IPS-20b (cell line): ENCODE results near the gene EBI3.

Source experiments
- H3K27ac ChIP-seq: one replicate; pipeline ENCODE4 v1.5.1; 2013; ENCODE audit warnings: low read length
- H3K27me3 ChIP-seq: 2 replicates; pipeline ENCODE4 v1.6.1; 2013; ENCODE audit warnings: mild to moderate bottlenecking, low read length, inconsistent platforms; ENCODE audit not compliant: insufficient read depth
- H3K36me3 ChIP-seq: 2 replicates; pipeline ENCODE4 v1.6.1; 2013; ENCODE audit warnings: low read depth, mild to moderate bottlenecking, inconsistent platforms, low read length, moderate library complexity; ENCODE audit not compliant: insufficient read depth
- H3K4me1 ChIP-seq: 2 replicates; pipeline ENCODE4 v1.6.1; 2013; ENCODE audit warnings: mild to moderate bottlenecking, control low read depth, inconsistent platforms, low read length, moderate library complexity; ENCODE audit not compliant: insufficient read depth
- H3K4me3 ChIP-seq: 2 replicates; pipeline ENCODE4 v1.5.1; 2013; ENCODE audit warnings: mild to moderate bottlenecking, low read length, inconsistent platforms
- H3K9ac ChIP-seq: 2 replicates; pipeline ENCODE4 v1.6.1; 2013; ENCODE audit warnings: low read depth, mild to moderate bottlenecking, inconsistent platforms, low read length, moderate library complexity
- H3K9me3 ChIP-seq: 2 replicates; pipeline ENCODE4 v1.6.1; 2013; ENCODE audit warnings: mild to moderate bottlenecking, low read depth, low read length, inconsistent platforms; ENCODE audit not compliant: insufficient read depth

Gene EBI3

DNA sequence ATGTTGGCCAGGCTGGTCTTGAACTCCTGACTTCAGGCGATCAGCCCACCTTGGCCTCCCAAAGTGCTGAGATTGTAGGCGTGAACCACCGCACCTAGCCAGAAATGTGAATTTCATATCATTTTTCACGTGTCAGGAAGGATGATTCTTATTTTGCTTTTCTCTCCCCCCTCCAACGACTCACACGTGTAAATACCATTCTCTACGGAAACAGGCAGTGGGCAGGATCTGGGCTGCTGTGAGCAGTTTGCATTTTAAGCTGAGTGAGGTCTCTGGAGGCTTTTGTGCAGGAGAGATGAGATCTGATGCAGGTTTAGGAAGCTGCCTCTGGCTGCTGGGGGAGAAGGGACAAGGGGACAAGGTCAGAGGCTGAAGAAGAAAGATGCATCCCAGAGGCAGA, 35.0 kb upstream of the EBI3 start:
- Histone ChIP-seq H3K4me1 (peaks cover 2% of the 10 kb centered on the region; the same call in 1 of the 2 replicates), H3K27ac (no peak overlapping the region), H3K36me3 (no peaks in the 10 kb centered on the region), H3K9me3 (no peaks in the 10 kb centered on the region), H3K27me3 (peaks cover 24% of the 10 kb centered on the region), H3K9ac (no peak overlapping the region), H3K4me3 (no peak overlapping the region)

GRCh38 chr19:4196009-4196408, 33.3 kb upstream of the EBI3 start:
- no peaks in the 10 kb centered on the region for H3K36me3 ChIP-seq
- peaks cover 2% of the 10 kb centered on the region; the same call in 1 of the 2 replicates for H3K4me1 ChIP-seq
- peaks cover 33% of the 10 kb centered on the region for H3K27me3 ChIP-seq
- H3K9ac ChIP-seq, result no peak overlapping the region
- H3K27ac ChIP-seq, result no peak overlapping the region
- H3K4me3 ChIP-seq, result no peak overlapping the region
- no peaks in the 10 kb centered on the region for H3K9me3 ChIP-seq

GRCh38 chr19:4196587-4197148, 32.7 kb upstream of the EBI3 start:
- no peak overlapping the region for H3K4me3 ChIP-seq
- no peak overlapping the region for H3K27ac ChIP-seq
- no peak overlapping the region for H3K9ac ChIP-seq
- peaks cover 2% of the 10 kb centered on the region; the same call in 1 of the 2 replicates for H3K4me1 ChIP-seq
- no peaks in the 10 kb centered on the region for H3K36me3 ChIP-seq
- no peaks in the 10 kb centered on the region for H3K9me3 ChIP-seq
- peaks cover 33% of the 10 kb centered on the region for H3K27me3 ChIP-seq

DNA sequence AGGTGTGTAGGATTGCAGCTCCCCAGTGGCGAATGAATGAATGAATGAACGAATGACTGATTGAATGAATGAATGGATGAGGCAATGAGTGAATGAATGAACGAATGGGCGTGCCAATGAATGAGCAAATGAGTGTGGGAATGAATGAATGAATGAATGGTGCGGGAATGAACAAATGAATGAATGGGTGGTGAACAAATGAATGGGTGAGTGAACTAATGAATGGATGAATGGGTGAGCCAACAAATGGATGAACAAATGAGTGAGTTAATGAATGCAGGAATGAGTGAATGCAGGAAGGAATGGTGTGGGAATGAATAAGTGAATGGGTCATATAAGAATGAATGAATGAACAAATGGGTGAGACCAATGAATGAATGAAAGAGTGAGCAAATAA, 32.1 kb upstream of the EBI3 start:
- H3K9me3 ChIP-seq, result no peaks in the 10 kb centered on the region
- peaks cover 2% of the 10 kb centered on the region; the same call in 1 of the 2 replicates for H3K4me1 ChIP-seq
- no peak overlapping the region for H3K27ac ChIP-seq
- H3K4me3 ChIP-seq, result peak overlapping the region; percentile 63; the same call in 1 of the 2 replicates
- H3K9ac ChIP-seq, result no peak overlapping the region
- no peaks in the 10 kb centered on the region for H3K36me3 ChIP-seq
- peaks cover 33% of the 10 kb centered on the region for H3K27me3 ChIP-seq

- Histone ChIP-seq H3K27me3 (peaks cover 33% of the 10 kb centered on the region), H3K4me1 (peaks cover 2% of the 10 kb centered on the region; the same call in 1 of the 2 replicates), H3K4me3 (peak overlapping the region; percentile 63), H3K9me3 (no peaks in the 10 kb centered on the region), H3K27ac (no peak overlapping the region), H3K9ac (no peak overlapping the region), H3K36me3 (no peaks in the 10 kb centered on the region)
Measured at GRCh38 chr19:4197625-4198466, 31.5 kb upstream of the EBI3 start.

DNA sequence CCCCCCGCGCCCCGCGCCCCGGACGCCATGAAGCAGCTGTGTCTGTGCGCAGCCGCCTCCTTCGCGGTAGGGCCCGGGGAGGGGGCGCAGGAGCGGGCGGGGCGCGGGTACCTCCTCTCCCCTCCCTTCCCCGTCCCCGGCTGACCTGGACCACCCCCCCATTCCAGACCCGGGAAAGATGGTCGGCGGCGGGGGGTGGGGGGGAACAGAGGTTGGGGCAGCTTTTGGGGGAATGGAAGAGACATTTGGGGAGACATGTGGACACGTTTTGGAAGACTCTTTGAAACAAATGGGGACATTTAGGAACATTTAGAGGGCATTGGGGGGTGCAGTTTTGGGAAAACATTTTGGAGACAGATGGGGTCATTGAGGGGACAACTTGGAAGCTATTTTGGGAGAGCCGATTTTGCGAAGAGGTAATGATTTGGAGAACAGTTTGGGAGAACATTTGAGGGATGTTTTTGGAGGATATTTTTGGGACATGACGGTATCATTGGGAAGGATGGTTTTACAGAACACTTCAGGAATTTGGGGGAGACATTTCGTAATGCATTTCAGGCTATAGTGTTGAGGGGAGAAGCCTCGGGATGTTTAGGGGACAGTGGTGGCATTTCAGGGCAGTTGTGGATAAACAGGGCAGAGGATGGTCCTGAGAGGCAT, 30.7 kb upstream of the EBI3 start:
- Histone ChIP-seq H3K4me3 (peak overlapping the region; percentile 55), H3K27me3 (peaks cover 33% of the 10 kb centered on the region), H3K36me3 (no peaks in the 10 kb centered on the region), H3K27ac (no peak overlapping the region), H3K4me1 (peaks cover 2% of the 10 kb centered on the region; the same call in 1 of the 2 replicates), H3K9ac (no peak overlapping the region; the same call in 1 of the 2 replicates), H3K9me3 (no peaks in the 10 kb centered on the region)

DNA sequence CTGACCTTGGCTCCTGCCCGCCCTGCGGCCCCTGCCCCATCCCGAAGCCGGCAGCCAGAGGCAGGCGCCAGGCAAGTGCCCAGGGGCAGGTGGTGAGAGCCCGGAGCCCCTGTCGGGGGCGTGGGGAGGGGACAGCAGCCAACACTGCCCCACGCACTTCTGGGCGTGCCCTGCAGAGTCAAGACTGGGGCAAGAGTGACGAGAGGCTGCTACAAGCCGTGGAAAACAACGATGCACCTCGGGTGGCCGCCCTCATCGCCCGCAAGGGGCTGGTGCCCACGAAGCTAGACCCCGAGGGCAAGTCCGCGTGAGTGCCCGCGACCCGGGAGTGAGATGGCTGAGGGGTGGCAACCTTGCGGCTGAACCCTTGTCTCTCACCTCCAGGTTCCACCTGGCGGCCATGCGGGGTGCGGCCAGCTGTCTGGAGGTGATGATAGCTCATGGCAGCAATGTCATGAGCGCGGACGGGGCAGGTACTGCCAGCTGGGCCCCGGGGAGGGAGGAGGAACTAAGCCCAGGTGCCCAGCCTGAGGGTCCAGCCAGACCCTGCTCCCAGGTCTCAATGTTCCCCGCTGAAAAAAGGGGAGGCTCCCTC, 29.5 kb upstream of the EBI3 start:
- no peak overlapping the region for H3K4me3 ChIP-seq
- H3K9ac ChIP-seq, result no peak overlapping the region
- no peak overlapping the region for H3K27ac ChIP-seq
- H3K36me3 ChIP-seq, result no peaks in the 10 kb centered on the region
- no peaks in the 10 kb centered on the region for H3K9me3 ChIP-seq
- peaks cover 2% of the 10 kb centered on the region; the same call in 1 of the 2 replicates for H3K4me1 ChIP-seq
- peaks cover 33% of the 10 kb centered on the region for H3K27me3 ChIP-seq

GRCh38 chr19:4200940-4201542, 28.3 kb upstream of the EBI3 start:
- H3K9me3 ChIP-seq, result no peaks in the 10 kb centered on the region
- peaks cover 2% of the 10 kb centered on the region; the same call in 1 of the 2 replicates for H3K4me1 ChIP-seq
- H3K9ac ChIP-seq, result no peak overlapping the region
- no peak overlapping the region for H3K4me3 ChIP-seq
- H3K36me3 ChIP-seq, result no peaks in the 10 kb centered on the region
- peaks cover 33% of the 10 kb centered on the region for H3K27me3 ChIP-seq
- H3K27ac ChIP-seq, result no peak overlapping the region

- Histone ChIP-seq H3K27me3 (peaks cover 31% of the 10 kb centered on the region), H3K9ac (no peak overlapping the region), H3K4me3 (no peak overlapping the region), H3K9me3 (no peaks in the 10 kb centered on the region), H3K27ac (no peak overlapping the region), H3K36me3 (no peaks in the 10 kb centered on the region), H3K4me1 (peaks cover 2% of the 10 kb centered on the region; the same call in 1 of the 2 replicates)
Measured at GRCh38 chr19:4201798-4202197, 27.5 kb upstream of the EBI3 start.

GRCh38 chr19:4206818-4207484, 22.4 kb upstream of the EBI3 start:
- Histone ChIP-seq H3K36me3 (no peaks in the 10 kb centered on the region), H3K27me3 (no peaks in the 10 kb centered on the region; the same call in 1 of the 2 replicates), H3K27ac (no peak overlapping the region), H3K4me3 (no peak overlapping the region), H3K4me1 (no peaks in the 10 kb centered on the region), H3K9ac (no peak overlapping the region), H3K9me3 (no peaks in the 10 kb centered on the region)
